NCI-H2171 treated with DMSO at 0.1 percent for 48 hours (cell line): Measurements from ENCODE around the gene KANSL1.
"Not testable (repeated sequence)": the region's sequence is repeated elsewhere in the genome, so short reads cannot be mapped to it uniquely, and the experiment has no call there.

ENCODE experiments used
- DNase-seq: peaks from one replicate; lab custom pipeline; 2025; lab: John Stamatoyannopoulos, UW

Gene KANSL1

GRCh38 chr17:46138473-46138872, 54.8 kb downstream of the KANSL1 start:
- DNase-seq: no peak

DNA sequence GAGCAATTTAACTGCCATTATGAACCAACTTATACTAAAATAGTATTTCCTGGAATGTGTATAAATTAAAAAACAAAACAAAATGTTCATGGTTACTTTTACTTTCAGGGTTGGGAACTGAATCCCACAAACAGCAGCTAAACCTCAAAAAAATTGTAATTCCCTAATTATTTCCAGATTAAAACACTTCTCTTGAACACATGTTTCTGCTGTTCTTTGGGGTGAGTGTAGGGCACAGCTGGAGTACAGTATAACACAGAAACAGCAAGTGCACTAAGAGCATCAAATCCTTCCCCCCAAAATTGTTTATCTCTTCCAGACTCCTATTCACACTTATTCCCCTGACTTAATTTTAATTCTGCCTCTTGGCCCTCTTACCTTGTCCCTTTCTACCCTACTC, 56.4 kb downstream of the KANSL1 start:
- no peak for DNase-seq

- peak; percentile 79 for DNase-seq
Observed at GRCh38 chr17:46135879-46136563, 57.2 kb downstream of the KANSL1 start.

- DNase-seq: no peak
Observed at GRCh38 chr17:46135126-46135812, 58.0 kb downstream of the KANSL1 start.

GRCh38 chr17:46129302-46129701, 63.9 kb downstream of the KANSL1 start:
- DNase-seq: no peak

- no peak for DNase-seq
Observed at GRCh38 chr17:46128453-46128852, 64.8 kb downstream of the KANSL1 start.

- no peak for DNase-seq
Observed at GRCh38 chr17:46127524-46127923, 65.7 kb downstream of the KANSL1 start.

DNA sequence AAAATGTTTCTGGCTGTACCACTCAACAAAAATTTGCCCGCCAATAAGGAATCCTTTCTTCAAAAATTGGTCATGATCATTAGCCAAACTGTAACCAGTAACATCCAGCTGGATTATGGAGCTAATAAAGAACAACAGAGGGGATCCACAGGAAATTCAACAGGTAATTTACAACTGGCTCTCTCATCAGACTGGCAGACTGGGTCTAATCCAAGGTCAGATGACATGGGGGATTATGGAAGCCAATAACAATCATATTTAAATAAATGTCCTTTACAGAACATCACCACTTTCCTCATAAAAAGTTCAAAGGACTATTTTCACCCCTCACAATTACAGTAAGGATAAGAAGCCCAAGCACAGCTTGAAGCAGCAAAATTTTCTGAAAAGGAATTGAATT, 66.4 kb downstream of the KANSL1 start:
- DNase-seq: no peak

- no peak for DNase-seq
Observed at GRCh38 chr17:46125831-46126230, 67.4 kb downstream of the KANSL1 start.

DNA sequence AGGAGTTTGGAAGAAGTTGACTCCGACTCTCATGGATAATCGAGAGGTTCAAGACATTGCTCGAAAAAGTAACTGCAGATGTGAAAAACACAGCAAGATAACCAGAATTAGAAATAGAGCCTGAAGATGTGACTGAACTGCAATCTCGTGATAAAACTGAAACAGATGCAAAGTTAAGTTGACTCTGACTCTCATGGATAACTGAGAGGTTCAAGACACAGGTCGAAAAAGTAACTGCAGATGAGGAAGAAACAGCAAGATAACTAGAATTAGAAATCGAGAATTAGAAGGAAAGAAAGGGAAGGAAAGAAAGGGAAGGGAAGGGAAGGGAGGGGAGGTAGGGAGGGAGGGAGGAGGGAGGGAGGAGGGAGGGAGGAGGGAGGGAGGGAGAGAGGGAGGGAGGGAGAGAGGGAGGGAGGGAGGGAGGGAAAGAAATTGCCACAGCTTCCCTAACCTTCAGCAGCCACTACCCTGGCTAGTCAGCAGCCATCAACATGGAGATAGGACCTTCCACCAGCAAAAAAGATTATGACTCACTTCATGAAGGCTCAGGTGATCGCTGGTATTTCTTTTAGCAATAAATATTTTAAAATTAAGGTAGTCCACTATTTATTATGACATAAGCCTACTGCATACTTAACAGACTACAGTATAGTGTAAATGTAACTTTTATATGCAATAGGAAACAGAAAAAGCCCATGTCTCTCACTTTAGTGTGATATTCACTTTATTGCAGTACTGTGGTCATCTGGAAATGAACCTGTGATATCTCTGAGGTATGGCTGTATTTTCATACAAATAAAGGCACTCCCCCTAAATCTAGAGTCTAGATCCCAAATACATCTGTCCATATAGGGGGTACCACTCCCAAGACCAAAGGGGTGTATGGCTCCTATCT, 68.3 kb downstream of the KANSL1 start:
- no peak for DNase-seq

DNA sequence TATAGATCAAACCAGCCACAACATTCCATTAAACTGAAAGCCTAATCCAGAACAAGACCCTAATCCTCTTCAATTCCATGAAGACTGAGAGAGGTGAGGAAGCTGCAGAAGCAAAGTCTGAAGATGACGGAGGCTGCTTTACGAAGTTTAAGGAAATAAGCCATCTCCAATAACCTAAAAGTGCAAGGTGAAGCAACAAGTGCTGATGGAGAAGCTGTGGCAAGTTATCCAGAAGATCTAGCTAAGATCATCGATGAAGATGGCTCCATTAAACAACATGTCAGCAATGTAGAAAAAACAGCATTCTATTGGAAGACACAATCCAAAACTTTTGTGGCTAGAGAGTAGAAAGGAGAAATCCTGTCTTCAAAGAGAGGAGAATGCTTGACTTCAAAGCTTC, 69.6 kb downstream of the KANSL1 start:
- DNase-seq: no peak

GRCh38 chr17:46122486-46122871, 70.8 kb downstream of the KANSL1 start:
- DNase-seq: no peak

- no peak for DNase-seq
Observed at GRCh38 chr17:46121841-46122485, 71.3 kb downstream of the KANSL1 start.

DNA sequence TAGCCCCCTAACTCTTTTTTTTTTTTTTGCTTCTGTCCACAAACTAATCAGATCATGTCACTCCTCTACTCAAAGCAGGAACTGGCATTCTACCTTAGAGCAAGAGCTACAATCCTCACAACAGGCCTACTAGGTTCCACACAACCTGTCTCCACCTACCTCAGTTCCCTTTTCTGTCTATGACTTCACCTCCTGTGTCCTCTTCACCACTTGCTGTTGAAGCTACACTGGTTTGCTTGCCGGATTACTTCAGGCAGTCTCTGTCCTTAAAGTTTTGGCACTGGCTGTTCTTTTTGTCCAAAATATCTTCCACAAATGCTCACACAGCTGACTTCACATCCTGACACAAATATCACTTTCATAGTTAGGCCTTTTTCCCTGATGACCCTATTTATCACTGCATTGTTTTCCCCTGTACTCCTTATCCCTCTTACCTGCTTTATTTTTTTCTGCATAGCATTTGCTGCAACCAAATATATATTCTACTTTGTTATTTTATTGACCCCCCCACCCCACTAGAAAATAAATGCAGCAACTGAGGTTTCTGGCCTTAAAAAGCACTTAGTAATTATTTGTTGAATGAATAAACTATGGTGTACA, 72.0 kb downstream of the KANSL1 start:
- DNase-seq: no peak

- DNase-seq: no peak
Observed at GRCh38 chr17:46120537-46120936, 72.7 kb downstream of the KANSL1 start.

DNA sequence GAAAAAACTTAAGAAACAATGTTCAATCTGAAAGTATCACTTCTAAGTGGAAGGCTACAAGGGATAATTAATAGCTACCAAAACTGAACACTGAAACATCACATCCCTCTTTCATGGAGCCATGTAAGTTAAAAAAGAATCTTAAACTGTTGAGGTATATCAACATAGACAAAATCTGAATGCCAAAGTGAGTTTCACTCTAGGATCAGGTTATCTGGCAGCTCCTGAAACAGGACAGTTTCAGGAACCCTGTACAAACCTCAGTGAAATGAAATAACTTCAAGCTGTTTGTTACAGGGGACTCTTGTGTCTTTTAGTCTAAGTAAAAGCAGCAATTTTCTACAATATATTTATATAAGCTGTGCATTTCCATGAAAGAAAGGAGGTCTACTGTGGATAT, 73.2 kb downstream of the KANSL1 start:
- no peak for DNase-seq

DNA sequence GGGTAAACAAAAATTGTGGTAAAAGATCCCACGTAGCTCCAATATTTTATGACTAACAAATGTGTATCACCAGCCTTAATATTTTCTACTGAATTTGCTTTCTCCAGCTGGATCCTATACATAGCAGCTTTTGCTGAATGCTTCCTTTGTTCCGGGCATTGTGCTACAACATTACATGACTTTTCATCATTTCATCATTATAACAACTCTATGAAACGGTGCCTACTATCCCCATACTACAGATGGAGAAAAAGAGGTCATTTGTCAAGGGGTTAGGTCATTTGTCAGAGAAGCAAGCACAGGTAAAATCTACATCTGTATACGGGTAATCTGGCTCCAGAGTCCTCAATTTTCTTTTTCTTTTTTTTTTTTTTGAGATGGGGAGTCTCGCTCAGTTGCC, 74.3 kb downstream of the KANSL1 start:
- no peak for DNase-seq

GRCh38 chr17:46117850-46118696, 75.2 kb downstream of the KANSL1 start:
- DNase-seq: no peak

DNA sequence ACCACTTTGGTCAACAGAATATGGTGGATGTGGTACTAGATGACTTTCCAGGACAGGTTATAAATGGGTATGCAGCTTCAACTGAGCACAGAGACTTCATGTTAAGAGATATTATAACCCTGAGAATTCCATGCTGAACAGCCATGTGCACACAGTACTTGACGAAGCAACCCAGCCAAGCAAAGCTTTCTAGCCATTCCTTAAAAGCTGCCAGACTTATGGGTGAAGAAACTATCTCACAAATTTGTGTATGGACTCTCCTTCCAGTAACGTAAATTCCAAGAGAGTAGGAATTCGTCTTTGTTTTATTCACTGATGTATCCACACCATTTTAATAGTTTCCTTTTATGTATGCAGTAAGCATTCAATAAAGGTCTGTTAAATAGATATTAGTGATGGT, 76.1 kb downstream of the KANSL1 start:
- DNase-seq: no peak

DNA sequence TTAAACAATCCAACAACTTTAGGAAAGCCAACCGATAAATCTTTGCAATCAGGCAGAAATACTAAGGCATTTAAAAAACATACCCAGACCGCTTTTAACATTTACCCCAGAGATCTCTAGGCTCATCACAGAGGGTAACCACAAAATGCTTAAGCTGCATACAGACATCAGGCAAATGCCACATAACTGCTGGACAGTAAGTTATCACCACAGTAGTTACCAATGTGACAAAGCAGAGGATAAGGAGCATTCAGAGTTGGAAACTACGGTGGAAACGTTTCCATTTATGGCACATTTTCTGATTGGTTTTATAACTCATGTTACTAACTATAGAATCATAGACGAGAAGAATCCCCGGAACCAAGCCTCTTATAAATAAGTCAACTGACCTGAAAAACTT, 77.5 kb downstream of the KANSL1 start:
- DNase-seq: no peak

- not testable (repeated sequence) for DNase-seq
Observed at GRCh38 chr17:46111236-46111635, 82.0 kb downstream of the KANSL1 start.
